Left ventricle myocardium inferior (tissue), 1 donor: ENCODE data around the gene AJAP1. TPM values are rescaled to one million over a fixed set of nuclear protein-coding genes. Genes with fewer than 3 reads are reported as not detected.

Source experiments
- DNase-seq: peaks from one replicate; pipeline ENCODE4 v3.0.0-alpha.2; 2020
- H3K27ac ChIP-seq: fragments of 200-600 bp; replicated peaks from 2 replicates; pipeline ENCODE4 v1.8.0; 2021
- H3K27me3 ChIP-seq: fragments of 200-600 bp; 2 replicates; pipeline ENCODE4 v1.8.0; 2021; ENCODE audit warnings: low read depth
- H3K36me3 ChIP-seq: fragments of 200-600 bp; 2 replicates; pipeline ENCODE4 v1.8.0; 2021
- H3K4me1 ChIP-seq: fragments of 200-600 bp; 2 replicates; pipeline ENCODE4 v1.8.0; 2021
- H3K4me3 ChIP-seq: fragments of 200-600 bp; 2 replicates; pipeline ENCODE4 v1.8.0; 2021; ENCODE audit warnings: mild to moderate bottlenecking, moderate library complexity
- H3K9me3 ChIP-seq: fragments of 200-600 bp; replicated peaks from 2 replicates; pipeline ENCODE4 v1.8.0; 2021
- CTCF ChIP-seq: fragments of 200-600 bp; IDR thresholded peaks from 2 replicates; pipeline ENCODE4 v1.8.0; 2021; ENCODE audit warnings: antibody characterized with exemption, mild to moderate bottlenecking, borderline replicate concordance
- intact Hi-C: fragments of 100-400 bp; cut with micrococcal nuclease; formaldehyde crosslinking; loops from one replicate; pipeline ENCODE4 v1.11.0; 2022
- total RNA-seq: library from RNA; stranded (reverse); fragmentation: NEBNext Ultra II Directional; extraction: Animal tissue kit (Norgen Biotek cat#: 25700); gene quantifications from one replicate; pipeline ENCODE4 v1.2.1, GENCODE V29; 2021
- donor health status: DM: no; HTN: yes; CAD: no; lungs with severe emphysema.

Gene AJAP1
- total RNA-seq, 1 donor from 2014 or later: 0.16 TPM

GRCh38 chr1:4689271-4689935 is 35.0 kb downstream of the AJAP1 start:
- intact Hi-C loops: no loop called here
- no peak for DNase-seq
- peaks cover 65% of the 10 kb centered on the region for H3K27me3 ChIP-seq

GRCh38 chr1:4689941-4690635 is 35.7 kb downstream of the AJAP1 start:
- Histone ChIP-seq H3K27me3 (peaks cover 65% of the 10 kb centered on the region), H3K36me3 (no peaks in the 10 kb centered on the region), H3K27ac (no peak overlapping the region), H3K9me3 (no peaks in the 10 kb centered on the region), H3K4me1 (no peaks in the 10 kb centered on the region), H3K4me3 (no peak overlapping the region)
- intact Hi-C loops: no loop called here
- TF ChIP-seq CTCF: no peak
- DNase-seq: no peak

More at GRCh38 chr1:4689271-4689935, 35.0 kb downstream of the AJAP1 start:
- H3K9me3 ChIP-seq: no peaks in the 10 kb centered on the region
- H3K4me3 ChIP-seq: no peak overlapping the region
- no peak for TF ChIP-seq CTCF
- H3K4me1 ChIP-seq: no peaks in the 10 kb centered on the region
- H3K27ac ChIP-seq: no peak overlapping the region
- H3K36me3 ChIP-seq: no peaks in the 10 kb centered on the region

GRCh38 chr1:4690951-4691675 is 36.7 kb downstream of the AJAP1 start:
- Histone ChIP-seq H3K36me3 (no peaks in the 10 kb centered on the region), H3K27me3 (peaks cover 65% of the 10 kb centered on the region), H3K27ac (no peak overlapping the region), H3K9me3 (no peaks in the 10 kb centered on the region), H3K4me1 (no peaks in the 10 kb centered on the region), H3K4me3 (no peak overlapping the region)
- intact Hi-C loops: no loop called here
- TF ChIP-seq CTCF: no peak
- no peak for DNase-seq

- no peaks in the 10 kb centered on the region for H3K4me1 ChIP-seq
- intact Hi-C loops: no loop called here
- no peaks in the 10 kb centered on the region for H3K9me3 ChIP-seq
- no peak for TF ChIP-seq CTCF
- H3K4me3 ChIP-seq: no peak overlapping the region
- H3K27ac ChIP-seq: no peak overlapping the region
- peaks cover 65% of the 10 kb centered on the region for H3K27me3 ChIP-seq
- DNase-seq: no peak
- H3K36me3 ChIP-seq: no peaks in the 10 kb centered on the region
Observed at GRCh38 chr1:4691766-4692405, 37.5 kb downstream of the AJAP1 start.

- H3K27me3 ChIP-seq: peaks cover 65% of the 10 kb centered on the region
- TF ChIP-seq CTCF: no peak
Observed at GRCh38 chr1:4692437-4692836, 38.0 kb downstream of the AJAP1 start.

More at GRCh38 chr1:4692437-4692836, 38.0 kb downstream of the AJAP1 start:
- no peak overlapping the region for H3K4me3 ChIP-seq
- H3K27ac ChIP-seq: no peak overlapping the region
- intact Hi-C loops: no loop called here
- no peaks in the 10 kb centered on the region for H3K36me3 ChIP-seq
- H3K4me1 ChIP-seq: no peaks in the 10 kb centered on the region
- DNase-seq: no peak
- no peaks in the 10 kb centered on the region for H3K9me3 ChIP-seq
